SK-N-MC (cell line): ENCODE measurements around the gene PCDHGA1.

ENCODE experiments used
- EZH2 ChIP-seq: fragments of 200-600 bp; sonication (generic); IDR thresholded peaks from one replicate; pipeline ENCODE4 v1.6.1; 2017; ENCODE audit warnings: antibody characterized with exemption
- POLR2AphosphoS5 ChIP-seq: IDR thresholded peaks from 2 replicates; pipeline ENCODE4 v1.6.1; 2012; ENCODE audit warnings: mild to moderate bottlenecking, low read depth, low read length, borderline replicate concordance

DNA sequence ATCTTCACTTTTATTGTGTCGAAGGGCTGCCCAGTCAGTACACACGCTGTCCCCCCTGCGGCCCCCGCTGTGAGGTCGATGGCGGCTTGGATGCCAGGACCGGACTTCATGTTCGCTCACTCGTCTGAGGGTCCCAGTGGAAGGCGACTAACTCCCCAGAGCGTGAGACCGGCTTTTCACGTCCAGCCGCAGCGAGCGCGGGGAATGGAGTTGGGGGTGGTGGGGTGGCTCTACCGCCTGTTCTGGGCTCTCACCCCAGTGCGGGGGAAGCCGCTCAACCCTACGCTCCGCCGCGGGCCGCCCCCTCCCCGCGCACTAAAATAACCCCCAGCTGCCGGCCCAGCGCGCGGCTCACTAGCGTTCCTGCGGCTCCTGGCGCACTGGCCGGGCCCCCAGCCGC is 26.6 kb upstream of the PCDHGA1 start, which contains the start of gene SLC25A2:
- TF ChIP-seq EZH2: no peak
- TF ChIP-seq POLR2AphosphoS5: no peak
